IMR-90 (cell line): ENCODE data around the gene ATG7.

ENCODE experiments used
- BHLHE40 ChIP-seq: fragments of 150-350 bp; IDR thresholded peaks from 2 replicates; pipeline ENCODE4 v1.6.1; 2016; ENCODE audit warnings: mild to moderate bottlenecking, low read depth, low read length
- CEBPB ChIP-seq: IDR thresholded peaks from 2 replicates; pipeline ENCODE4 v1.6.1; 2012; ENCODE audit warnings: low read depth, low read length, improper control_type of control experiment
- CTCF ChIP-seq: conservative IDR thresholded peaks from 2 replicates; pipeline ENCODE4 v1.5.1; 2012; ENCODE audit warnings: mild to moderate bottlenecking, low read depth, low read length, improper control_type of control experiment
- NFE2L2 ChIP-seq: fragments of 150-350 bp; IDR thresholded peaks from 2 replicates; pipeline ENCODE4 v1.6.1; 2016; ENCODE audit warnings: low read depth, mild to moderate bottlenecking, low read length
- POLR2A ChIP-seq: IDR thresholded peaks from 2 replicates; pipeline ENCODE4 v1.6.1; 2012; ENCODE audit warnings: mild to moderate bottlenecking, low read depth, low read length
- RAD21 ChIP-seq: IDR thresholded peaks from 2 replicates; pipeline ENCODE4 v1.6.1; 2012; ENCODE audit warnings: low read length, improper control_type of control experiment
- RCOR1 ChIP-seq: IDR thresholded peaks from 2 replicates; pipeline ENCODE4 v1.6.1; 2012; ENCODE audit warnings: mild to moderate bottlenecking, low read length, improper control_type of control experiment; ENCODE audit not compliant: insufficient replicate concordance
- USF2 ChIP-seq: fragments of 150-350 bp; IDR thresholded peaks from 2 replicates; pipeline ENCODE4 v1.6.1; 2017; ENCODE audit warnings: mild to moderate bottlenecking, antibody characterized with exemption, low read length, low read depth

- TF ChIP-seq POLR2A (no peak), RAD21 (no peak), BHLHE40 (no peak), CTCF (no peak), NFE2L2 (no peak), CEBPB (peak; percentile 94), RCOR1 (no peak), USF2 (no peak)
These were observed 95.0 kb downstream of the ATG7 start for GRCh38 chr3:11367143-11367693.
